GM18511 (cell line): ENCODE measurements around the gene MECR.

ENCODE experiments used
- ATAC-seq: cut with Tn5 transposase; IDR thresholded peaks from one replicate; pipeline ENCODE4 v1.9.1; 2021; ENCODE audit warnings: mild to moderate bottlenecking, moderate library complexity; ENCODE audit not compliant: unreplicated experiment

Gene MECR

DNA sequence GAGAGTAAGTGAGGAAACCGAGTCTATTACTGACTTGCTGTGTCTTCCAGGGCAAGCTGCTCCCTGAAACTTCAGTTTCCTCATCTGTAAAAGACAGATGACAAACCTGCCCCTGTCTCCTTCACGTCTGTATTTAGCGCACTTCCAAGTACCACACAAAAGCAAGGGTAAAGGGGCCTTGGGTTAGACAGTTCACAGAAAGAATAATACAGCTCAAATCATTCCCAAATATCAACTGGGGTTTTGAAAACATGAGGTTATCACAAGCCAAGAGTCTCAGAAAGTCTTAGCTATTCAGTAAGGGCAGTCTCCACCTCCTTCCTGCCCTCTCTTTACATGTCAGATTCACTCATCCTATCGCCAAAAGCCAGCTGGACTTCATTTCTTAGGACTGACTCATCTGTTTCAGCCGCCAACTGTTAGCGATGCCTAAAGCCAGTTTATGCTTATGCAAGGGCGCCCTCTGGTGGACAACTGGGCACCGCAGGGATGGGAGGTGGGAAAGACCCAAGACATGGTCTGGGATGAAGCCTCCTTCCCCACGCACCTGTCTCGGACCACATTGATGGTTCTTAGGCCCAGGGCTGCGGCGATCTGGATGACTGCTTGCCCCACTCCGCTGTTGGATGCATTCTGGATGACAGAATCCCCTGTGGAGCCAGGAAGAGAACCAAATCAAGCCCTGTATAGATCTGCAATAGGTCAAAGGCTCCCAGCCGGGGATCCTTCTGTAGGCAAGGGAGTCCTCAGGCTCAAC lies 28.0 kb downstream of the MECR start:
- no peak for ATAC-seq

GRCh38 chr1:29202053-29202452 lies 28.7 kb downstream of the MECR start:
- ATAC-seq: no peak

- no peak for ATAC-seq
Observed at GRCh38 chr1:29201595-29202051, 29.1 kb downstream of the MECR start.

DNA sequence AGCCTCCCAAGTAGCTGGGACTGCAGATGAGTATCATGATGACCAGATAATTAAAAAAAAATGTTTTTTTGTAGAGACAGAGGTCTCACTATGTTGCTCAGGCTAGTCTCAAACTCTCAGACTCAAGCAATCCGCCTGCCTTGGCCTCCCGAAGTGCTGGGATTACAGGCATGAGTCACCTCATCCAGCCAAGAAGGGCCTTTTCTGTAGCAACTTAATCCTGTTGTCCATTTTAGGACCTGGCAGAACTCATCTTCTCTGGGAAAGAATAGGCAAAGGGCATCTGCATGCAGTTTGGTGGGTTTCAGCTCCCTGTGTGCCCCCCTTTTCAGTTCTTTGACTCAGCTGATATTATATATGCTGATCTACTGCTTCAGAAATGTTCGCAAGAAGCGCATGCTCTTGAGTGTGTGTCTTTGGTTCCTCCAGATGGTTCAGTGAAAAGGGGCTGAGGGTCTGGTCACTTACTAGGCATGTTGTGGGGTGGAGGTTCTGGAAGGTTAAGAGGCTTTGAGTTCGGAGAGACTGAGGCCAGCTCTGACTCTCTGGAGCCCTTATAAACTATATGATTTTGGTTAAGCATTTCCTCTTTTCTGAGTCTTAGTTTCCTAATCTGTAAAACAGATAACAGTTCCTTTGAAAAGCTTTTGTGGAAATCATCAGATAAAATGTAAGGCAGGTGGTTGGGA lies 29.7 kb downstream of the MECR start:
- no peak for ATAC-seq

- ATAC-seq: no peak
Observed at GRCh38 chr1:29197993-29198392, 32.7 kb downstream of the MECR start.

- no peak for ATAC-seq
Observed at GRCh38 chr1:29197590-29197924, 33.2 kb downstream of the MECR start.

GRCh38 chr1:29196863-29197589 lies 33.7 kb downstream of the MECR start:
- no peak for ATAC-seq

GRCh38 chr1:29195881-29196291 lies 34.8 kb downstream of the MECR start:
- ATAC-seq: no peak

DNA sequence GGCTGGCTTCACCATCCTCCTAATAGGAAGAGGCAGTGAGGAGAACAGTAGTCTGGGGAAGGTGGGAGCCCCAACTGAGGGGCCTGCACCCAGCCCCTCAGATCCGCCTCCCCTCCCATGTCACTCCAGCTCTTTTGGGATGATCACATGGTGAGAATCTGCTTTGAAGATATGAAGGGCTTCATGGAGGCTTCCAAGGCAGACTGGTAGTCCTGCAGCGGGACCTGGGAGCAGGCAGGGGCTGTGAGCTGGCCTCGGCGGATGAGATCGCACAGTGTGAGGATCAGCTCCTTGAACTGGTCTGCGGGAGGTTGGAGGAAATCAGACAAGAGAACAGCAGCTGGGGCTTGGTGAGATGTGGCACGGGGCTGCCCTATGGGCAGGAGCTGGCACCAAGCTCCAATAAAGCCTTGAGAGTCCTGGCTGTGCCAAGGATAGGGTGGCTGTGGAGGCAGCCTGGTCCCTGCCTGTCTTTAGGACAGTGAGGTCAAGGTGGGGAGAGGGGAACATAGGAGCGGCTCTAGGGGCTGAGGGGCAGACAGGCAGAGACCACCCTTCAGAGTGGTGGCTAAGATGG lies 36.8 kb downstream of the MECR start:
- ATAC-seq: no peak

DNA sequence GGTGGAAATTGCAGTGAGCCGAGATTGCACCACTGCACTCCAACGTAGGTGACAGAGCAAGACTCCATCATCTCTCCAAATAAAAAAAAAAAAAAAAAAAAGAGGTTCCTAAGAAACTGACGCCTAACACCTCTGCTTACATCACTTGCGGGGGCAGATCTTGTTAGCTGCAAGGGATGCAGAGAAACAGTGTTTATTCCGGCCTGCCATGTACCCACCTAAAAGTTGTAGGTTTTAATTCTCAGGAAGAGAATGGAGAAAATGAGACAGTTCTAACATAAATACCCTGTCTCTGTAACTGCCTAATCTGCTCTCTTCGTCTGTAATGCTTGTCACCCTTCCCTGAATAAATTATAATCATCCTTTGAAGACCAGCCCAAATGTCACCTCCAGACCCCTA lies 40.0 kb downstream of the MECR start:
- no peak for ATAC-seq

DNA sequence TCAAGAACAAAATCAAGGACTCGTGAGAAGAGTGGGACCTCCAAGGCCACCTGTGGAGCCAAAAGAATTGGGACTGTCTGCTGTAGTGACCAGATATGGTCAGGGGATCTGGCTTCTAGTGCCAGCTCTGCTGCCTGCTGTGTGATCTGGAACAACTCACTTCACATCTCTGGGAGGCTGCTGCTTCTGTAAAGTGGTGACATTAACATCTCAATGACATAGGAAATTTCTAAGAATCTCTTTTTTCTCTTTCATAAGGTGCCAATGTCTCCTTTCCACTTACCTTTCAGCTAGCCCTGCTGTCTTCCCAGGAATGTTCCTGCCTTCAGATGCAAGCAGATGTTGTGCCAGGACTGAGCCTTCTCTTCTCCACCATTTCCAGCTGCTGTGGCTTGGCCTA lies 44.0 kb downstream of the MECR start:
- no peak for ATAC-seq

- ATAC-seq: no peak
Observed at GRCh38 chr1:29186252-29186651, 44.5 kb downstream of the MECR start.

DNA sequence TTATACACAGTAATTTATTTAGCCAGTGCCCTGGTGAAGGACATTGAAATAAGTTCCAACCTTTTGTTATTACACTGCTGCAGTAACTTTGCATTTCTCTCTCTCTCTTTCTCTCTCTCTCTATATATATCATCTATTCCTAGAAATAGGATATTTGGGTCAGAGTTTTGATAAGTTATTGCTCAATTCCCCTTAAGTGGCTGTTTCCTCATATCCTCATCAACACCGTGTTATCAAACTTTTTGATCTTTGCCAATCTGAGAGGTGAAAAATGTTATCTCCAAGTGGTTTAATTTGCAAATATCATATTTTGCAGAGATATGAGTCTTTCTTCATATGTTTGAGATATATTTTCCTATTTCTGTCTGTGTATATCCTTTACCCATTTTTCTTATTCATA lies 47.4 kb downstream of the MECR start:
- ATAC-seq: no peak

GRCh38 chr1:29181413-29182225 lies 49.1 kb downstream of the MECR start, which contains the start of gene SRSF4:
SRSF4 (minus strand) TSS chr1:29181900; CDS start chr1:29181752, 148 bp downstream.
- ATAC-seq: peak; percentile 86

GRCh38 chr1:29180497-29181412 lies 50.0 kb downstream of the MECR start:
- peak; percentile 7 for ATAC-seq

- ATAC-seq: no peak
Observed at GRCh38 chr1:29179641-29180184, 51.0 kb downstream of the MECR start.

DNA sequence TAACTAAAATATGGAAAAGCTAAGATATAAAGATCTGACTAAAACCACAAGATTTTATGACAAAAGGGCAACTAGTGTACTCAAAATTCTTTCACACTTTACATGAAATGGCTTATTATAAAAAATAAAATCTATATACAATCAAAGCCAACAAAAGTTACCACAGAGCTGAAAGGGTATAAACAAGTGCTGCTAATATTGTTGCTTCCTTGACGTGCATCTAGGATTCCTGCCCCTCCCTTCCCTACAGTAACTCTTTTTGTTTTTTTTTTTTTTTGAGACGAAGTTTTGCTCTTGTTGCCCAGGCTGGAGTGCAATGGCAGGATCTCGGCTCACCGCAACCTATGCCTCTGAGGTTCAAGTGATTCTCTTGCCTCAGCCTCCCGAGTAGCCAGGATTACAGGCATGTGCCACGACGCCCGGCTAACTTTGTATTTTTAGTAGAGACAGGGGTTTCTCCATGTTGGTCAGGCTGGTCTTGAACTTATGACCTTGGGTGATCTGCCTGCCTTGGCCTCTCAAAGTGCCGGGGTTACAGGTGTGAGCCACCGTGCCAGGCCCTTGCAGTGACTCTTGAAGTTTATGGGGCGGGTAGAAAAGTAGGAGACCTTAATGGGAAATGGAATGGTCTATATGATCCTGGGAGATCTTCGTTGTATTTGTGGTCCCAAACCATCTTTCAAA lies 53.6 kb downstream of the MECR start:
- ATAC-seq: no peak

DNA sequence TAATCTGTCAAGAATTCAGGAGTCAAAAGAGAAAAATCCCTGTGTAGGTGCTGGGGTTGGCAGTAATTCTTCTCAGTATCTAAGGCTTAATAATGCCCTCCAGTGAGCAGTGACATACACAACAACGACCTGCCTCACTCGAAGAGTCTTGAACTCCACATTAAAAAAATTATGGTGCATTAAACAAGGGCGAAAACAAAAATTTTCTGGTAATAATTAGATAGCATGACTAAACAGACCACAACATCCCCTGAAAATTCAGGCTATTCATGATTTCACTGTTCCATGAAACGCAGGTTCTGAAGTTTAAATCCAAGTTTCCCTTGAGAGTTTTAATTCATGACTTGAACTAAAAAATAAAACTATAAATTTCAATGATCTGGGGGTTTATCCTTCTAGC lies 54.2 kb downstream of the MECR start:
- ATAC-seq: no peak
